Esophagus muscularis mucosa (tissue), 4 donors: Measurements from ENCODE around the gene WDFY3.

ENCODE experiments used
- EP300 ChIP-seq: sonication (generic); formaldehyde crosslinking; IDR thresholded peaks from one replicate; pipeline ENCODE4 v1.6.1; 2017; ENCODE audit warnings: antibody characterized with exemption
- POLR2A ChIP-seq: fragments of 450-650 bp; IDR thresholded peaks from one replicate; pipeline ENCODE4 v1.6.1; 2017; ENCODE audit warnings: antibody characterized with exemption, moderate library complexity, mild to moderate bottlenecking, low read depth
- POLR2AphosphoS5 ChIP-seq, 2 donors: sonication (generic); formaldehyde crosslinking; IDR thresholded peaks; one replicate each; pipeline ENCODE4 v1.6.1; 2017; ENCODE audit warnings: antibody characterized with exemption in 2 of 2
- TF ChIP-seq, protein P1 (sequence below), 3 experiments: fragments of 200-600 bp in 2 of 3; fragments of 450-650 bp in 1 of 3; sonication (generic) in 2 of 3; IDR thresholded peaks; one replicate each; pipeline ENCODE4 v1.5.1; 2017 to 2019; ENCODE audit warnings: antibody characterized with exemption in 3 of 3, mild to moderate bottlenecking in 2 of 3, moderate library complexity in 1 of 3

GRCh38 chr4:85005865-85006377 is 39.4 kb upstream of the WDFY3 start:
- TF ChIP-seq POLR2AphosphoS5 (IDR thresholded peaks at IDR 0.05) (no peak), POLR2A (no peak), EP300 (no peak)
- TF ChIP-seq, protein P1, sequence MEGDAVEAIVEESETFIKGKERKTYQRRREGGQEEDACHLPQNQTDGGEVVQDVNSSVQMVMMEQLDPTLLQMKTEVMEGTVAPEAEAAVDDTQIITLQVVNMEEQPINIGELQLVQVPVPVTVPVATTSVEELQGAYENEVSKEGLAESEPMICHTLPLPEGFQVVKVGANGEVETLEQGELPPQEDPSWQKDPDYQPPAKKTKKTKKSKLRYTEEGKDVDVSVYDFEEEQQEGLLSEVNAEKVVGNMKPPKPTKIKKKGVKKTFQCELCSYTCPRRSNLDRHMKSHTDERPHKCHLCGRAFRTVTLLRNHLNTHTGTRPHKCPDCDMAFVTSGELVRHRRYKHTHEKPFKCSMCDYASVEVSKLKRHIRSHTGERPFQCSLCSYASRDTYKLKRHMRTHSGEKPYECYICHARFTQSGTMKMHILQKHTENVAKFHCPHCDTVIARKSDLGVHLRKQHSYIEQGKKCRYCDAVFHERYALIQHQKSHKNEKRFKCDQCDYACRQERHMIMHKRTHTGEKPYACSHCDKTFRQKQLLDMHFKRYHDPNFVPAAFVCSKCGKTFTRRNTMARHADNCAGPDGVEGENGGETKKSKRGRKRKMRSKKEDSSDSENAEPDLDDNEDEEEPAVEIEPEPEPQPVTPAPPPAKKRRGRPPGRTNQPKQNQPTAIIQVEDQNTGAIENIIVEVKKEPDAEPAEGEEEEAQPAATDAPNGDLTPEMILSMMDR (IDR thresholded peaks at IDR 0.05): no peak
